HG03108 (cell line): ENCODE data around the gene SCRT2.
"Not testable (repeated sequence)": the region's sequence is repeated elsewhere in the genome, so short reads cannot be mapped to it uniquely, and the experiment has no call there.

ENCODE experiments used
- ATAC-seq: cut with Tn5 transposase; IDR thresholded peaks from one replicate; pipeline ENCODE4 v1.9.1; 2021; ENCODE audit warnings: moderate library complexity; ENCODE audit not compliant: unreplicated experiment

Gene SCRT2

DNA sequence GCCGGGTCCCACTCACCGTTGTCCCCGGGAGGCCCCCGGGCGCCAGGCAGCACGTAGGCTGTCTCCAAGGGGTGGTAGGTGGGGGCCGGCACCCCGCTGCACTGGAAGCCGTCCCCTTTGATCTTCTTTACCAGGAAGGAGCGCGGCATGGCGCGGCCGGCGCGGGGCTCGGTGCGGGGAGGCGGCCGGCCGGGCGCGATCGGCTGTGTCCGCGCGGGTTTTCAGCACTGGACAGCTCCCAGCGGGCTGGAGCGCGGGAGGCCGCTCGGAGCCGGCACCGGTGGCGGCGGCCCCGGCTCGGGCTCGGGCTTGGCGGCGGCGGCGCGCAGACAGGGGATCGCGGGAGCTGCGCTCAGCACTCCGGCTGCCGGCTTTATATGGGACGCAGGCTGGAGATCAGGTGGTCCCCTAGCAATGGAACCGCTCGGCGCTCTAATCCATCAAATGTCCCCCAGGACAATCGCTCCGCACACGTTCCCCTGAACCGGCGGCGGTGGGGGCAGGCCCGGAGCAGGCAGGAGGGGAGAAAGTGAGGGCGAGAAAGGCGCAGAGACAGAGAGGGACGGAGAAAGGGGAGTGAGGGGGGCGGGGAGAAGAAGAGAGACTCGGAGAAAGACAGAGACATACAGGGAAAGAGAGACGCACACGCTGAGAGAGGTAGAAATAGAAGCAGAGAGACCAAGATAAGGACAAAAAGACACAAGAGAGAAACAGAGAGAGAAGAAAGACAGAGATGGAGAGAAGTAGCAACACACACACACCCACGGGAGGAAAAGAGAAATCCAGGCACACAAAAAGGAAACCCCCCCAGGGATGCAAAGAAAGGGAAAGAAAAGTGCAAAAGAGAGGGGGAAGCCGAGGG, at the start of gene SCRT2:
SCRT2 (minus strand) TSS at position 350 of the 862 bp plus-strand sequence; CDS start at position 149, 201 bp downstream.
- no peak for ATAC-seq

DNA sequence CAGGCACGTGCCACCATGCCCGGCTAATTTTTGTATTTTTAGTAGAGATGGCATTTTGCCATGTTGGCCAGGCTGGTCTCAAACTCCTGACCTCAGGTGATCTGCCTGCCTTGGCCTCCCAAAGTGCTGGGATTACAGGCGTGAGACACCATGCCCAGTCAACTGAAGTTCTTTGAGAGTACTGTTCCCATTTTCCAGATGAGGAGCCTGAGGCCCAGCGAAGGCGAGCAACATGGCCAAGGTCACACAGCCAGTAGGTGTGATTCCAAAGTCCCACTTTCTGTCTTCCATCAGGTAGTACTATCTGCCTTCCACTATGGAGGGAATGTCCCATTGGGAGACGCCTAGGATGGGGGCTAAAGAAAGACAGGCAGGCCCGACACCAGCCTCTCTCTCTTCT, 49.2 kb upstream of the SCRT2 start:
- ATAC-seq: not testable (repeated sequence)

DNA sequence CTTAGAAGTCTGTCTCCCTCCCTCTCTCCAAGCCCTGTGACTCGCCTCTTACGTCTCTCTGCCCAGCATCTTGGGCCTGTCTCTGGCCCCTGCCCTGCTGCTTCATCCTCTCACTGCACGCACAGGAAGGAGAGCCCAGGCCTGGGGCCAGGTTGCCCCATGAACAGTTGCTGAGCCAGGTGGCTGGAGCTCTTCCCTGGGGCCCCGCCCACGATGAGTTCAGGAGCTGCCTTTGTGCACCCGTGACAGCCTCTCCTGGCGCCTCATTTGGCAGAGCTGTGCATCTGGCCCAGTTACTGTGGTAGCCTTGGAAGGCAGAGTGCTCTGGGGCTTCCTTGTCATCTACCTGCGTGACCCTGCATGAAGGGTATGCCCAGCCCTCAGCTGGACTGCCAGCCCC, 48.2 kb upstream of the SCRT2 start:
- no peak for ATAC-seq

DNA sequence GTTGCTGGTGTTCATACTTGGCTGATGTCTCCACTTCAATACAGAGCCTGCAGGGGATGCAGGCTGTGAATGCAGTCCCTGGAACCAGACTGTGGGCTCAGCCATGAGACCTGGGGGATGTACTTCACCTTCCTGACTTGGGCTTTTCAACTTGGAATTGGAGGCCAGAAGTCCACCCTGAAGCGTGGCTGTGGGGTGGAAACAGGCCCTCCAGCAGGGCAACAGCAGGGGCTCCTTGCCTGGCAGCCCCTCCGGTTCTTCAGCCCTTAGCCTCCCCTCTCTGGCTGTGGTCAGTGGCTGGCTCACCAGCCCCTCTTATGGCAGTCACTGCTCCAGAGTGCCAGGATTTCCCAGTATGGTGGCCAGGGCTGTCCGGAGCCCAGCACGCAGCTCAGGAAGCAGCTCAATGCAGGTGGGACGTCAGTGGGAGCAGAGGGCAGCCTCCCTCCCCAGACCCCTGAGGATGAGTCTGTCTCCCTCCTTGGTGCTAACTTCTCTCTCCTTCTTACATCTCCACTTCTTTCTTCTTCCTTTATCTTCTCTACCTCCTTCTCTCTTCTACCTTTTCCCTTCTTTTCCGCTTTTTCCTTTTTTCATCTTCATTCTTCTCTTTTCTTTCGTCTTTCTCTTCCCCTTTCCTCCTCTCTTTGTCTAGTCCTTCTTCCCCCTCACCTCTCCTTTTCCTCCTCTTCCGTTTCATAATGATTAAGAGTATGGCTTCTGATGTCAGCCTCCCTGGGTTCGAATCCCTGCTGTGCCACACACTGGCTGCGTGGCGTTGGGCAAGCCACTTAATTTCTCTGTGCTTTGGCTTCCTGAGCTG, 47.4 kb upstream of the SCRT2 start:
- ATAC-seq: no peak

DNA sequence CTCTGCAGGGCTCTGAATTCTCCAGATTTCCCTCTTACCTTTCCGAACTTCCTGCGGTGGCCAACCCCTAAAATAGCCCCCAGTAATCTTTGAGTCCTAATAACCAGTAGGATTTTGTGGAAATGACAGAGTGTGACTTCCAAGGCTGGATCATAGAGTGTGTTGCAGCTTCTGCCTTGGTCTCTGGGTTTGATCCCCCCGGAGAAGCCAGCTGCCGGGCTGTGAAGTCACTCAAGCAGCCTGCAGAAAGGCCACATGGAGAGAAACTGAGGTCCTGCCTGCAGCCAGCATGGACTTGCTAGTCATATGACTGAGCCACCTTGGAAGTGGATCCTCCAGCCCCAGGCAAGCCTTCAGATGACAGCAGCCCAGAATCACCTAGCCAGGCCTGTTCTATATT, 46.3 kb upstream of the SCRT2 start:
- ATAC-seq: no peak

DNA sequence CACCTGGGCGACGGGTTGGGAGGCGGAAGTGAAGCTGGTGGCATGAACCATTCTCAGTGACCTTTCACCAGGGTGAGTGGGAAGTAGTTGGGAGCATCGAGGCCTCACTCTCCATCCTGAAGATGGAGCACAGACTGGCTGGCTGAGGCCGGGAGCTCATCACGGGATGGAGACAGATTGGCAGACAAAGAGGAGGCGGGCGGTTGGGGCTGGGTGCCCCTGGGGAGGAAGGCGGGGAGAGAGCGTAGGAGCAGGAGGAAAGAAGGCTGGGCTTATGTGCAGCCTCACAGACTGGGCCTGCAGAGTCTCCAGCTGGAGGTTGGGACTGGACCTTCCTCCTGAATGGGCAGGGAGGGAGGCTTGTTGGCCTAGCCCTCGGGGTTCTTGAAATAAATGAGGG, 44.2 kb upstream of the SCRT2 start:
- ATAC-seq: no peak

DNA sequence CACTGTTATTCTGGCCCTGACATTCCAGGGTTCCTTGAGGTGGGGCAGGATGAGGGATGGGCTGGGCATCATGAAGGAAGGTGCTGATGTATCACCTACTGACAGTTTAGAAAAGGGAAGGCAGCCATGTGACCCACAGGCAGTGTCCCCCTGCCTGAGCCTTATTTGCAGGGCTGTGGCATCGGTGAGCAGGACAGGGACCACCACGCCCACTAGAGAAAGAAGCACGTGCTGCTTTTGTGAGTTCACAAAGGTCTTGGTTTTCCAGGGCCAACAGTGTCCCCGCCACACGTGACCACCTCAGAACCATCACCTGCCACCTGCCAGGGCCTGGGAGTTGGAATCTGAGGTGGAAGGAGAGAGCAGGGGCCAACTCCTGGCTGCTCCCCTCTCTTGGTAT, 43.5 kb upstream of the SCRT2 start:
- ATAC-seq: no peak

DNA sequence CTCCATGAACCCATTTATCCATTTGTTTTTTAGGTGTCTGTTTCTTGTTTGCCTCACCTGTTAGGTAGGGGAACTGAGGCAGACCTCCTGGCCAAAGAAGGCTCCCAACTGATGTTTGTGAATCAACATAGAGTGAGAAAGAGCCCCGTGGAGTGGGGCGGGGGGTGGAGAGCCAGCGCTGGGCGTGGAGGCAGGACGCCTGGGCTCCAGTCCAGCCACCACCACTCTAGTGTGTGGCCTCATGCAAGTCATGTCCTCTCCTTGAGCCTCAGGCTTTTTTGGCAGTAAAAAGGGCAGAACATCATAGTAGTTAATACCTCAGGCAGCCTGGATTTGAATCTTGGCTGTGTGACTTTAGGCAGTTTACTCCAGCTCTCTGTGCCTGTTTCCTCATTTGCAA, 42.2 kb upstream of the SCRT2 start:
- no peak for ATAC-seq

DNA sequence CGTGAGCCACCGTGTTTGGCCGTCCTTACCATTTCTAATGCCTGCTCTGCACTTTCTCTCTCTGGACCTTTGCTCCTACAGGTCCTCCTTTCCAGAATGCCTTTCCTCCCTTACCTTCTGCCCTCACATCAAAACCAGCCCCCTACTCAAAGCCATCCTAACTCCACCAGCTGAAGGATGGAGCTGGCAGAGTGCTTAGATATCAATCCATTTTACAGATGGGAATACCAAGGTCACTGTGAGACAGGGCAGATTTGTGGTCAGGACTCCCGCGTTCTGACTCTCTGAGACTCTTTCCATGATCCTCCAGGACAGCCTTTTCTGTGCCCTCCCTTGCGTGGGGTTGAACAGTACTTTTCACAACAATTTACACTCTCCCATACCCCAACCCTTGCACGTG, 41.7 kb upstream of the SCRT2 start:
- ATAC-seq: no peak

DNA sequence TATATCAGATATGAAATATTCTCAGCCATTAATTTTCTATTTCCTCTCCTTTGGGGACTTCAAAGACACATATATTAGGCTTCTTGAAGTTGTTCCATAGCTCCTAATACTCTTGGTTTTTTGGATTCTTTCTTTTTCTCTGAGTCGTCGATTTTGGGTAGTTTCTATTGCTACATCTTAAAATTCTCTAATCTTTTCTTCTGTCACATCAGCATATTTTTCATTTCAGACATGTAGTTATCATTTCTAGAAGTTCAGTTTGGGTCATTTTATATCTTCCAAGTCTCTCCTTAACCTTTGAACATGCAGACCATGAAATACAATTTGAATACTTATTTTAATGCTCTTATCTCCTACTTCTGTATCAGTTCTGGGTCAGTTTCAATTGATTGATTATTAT, 38.9 kb upstream of the SCRT2 start:
- ATAC-seq: no peak

DNA sequence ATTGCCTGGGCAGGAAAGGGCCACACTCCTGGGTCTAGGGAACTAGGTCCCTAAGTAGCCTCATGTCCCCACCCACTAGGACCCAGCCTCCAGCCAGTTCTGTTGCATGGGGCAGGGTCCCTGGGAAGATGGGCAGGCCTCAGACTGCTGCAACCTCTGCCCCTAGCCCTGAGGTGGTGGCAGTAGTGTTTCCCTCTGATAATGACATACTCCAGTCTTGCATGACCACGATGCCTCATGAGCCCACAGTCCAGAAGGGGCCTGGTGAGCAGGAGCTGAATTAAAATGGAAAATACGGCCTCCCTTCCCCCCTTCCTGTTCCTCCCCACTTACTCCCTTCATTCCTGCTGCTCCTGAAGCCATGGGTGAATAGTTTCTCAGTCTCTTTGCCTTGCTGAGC, 36.0 kb upstream of the SCRT2 start:
- no peak for ATAC-seq

DNA sequence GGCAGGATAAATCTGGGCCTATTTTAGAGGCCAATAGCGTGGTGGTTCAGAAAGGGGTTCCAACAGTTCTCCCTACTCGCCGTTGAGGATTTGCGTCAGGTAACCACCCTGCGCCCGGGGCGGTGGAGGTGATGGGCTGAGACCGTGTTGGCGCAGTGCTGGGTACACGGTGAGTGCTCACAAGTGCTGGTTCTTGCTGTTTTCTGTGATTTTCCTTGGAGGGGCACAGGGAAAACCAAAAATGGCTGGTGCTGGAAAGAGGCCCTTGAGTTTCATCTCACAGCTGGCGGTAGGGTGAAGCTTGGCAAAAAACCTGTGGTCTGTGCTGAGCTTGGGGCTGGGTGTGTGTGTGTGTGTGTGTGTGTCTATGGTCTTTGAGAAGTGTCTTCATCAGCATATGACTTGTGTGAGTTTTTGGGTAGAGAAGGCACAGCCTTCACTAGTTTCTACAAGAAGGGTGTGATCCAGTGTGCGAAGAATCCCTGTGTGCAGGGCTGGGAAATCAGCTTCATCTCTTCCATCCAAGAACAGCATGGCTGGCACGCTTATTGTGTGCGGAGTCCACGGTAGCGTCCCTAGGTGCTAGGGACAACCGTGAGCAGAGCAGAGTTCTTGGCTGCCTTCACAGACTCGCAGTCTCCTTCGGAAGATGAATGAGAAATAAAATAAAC, 35.3 kb upstream of the SCRT2 start:
- ATAC-seq: no peak

DNA sequence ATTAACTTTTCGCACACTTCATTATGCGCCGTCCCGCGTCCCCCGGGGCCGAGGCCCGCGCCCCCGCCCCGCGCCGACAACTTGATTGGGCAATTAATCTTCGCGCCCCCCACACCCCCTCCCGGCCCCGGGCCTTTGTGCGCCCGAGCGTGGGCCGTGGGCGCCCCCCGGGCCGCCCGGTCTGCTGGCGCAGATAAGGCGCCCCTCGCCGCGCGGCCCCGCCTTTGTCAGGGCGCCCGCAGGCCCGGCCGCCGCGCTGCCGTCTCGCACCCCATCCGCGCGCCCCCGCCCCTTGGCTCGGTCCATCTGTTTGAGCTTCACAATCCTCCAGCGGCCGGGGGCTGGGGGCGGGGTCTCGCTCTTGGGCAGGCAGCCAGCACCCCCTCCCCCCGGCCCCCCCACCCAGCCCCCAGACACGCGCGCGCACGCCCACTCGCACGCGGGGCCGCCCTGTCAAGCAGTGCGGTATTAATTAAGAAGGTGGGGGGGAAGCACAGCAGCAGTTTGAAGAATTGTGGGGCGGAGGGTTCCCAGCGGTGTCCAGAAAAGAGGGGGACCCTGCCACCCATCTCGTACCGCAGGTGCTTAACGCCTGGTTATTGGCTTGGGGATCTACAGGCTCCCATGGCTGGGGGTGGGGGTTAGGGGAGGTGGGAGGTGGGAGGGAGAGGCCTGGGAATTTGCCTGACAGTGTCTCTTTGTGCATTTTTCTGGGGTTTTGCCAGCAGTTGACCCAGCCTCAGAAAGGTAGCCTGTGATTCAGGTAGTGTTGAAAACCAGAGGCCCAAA, 34.6 kb upstream of the SCRT2 start:
- no peak for ATAC-seq

DNA sequence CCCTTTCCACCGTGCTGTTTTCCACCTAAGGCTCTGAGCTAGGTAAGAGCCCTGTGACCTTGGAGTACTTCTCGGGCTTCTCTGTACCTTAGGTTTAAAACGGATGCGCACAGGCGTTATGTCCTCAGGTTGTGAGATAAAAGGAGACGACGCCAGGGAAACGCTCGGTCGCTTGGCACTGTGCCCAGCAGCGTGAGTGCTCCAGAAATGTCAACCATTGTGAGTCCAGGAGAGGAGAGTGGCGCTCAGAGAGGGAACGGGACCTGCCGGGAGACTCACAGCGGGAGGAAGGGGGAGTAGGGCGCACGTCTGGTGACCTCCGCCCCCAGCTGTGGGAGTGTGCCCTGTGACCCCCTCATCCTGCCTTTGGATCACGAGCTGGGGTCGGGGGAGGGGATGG, 33.8 kb upstream of the SCRT2 start:
- ATAC-seq: no peak

DNA sequence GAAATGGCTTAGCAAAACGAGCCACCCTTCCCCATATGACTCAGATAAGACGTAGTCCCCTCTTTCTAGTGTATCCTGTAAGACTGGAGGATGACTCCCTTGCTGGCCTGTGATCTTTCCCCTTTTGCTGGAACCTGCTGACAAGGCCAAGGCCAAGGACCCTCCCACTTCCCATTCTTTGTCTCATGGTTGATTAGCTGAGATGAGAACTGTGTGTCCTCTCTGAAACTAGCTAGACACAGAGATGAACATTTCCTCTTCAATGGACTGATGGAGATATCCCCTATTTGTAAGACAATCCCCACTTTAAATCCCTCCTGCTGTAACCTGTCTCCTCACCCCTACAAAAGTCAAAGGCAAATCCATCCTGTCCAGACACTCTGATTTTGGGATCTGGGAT, 33.4 kb upstream of the SCRT2 start:
- ATAC-seq: no peak

DNA sequence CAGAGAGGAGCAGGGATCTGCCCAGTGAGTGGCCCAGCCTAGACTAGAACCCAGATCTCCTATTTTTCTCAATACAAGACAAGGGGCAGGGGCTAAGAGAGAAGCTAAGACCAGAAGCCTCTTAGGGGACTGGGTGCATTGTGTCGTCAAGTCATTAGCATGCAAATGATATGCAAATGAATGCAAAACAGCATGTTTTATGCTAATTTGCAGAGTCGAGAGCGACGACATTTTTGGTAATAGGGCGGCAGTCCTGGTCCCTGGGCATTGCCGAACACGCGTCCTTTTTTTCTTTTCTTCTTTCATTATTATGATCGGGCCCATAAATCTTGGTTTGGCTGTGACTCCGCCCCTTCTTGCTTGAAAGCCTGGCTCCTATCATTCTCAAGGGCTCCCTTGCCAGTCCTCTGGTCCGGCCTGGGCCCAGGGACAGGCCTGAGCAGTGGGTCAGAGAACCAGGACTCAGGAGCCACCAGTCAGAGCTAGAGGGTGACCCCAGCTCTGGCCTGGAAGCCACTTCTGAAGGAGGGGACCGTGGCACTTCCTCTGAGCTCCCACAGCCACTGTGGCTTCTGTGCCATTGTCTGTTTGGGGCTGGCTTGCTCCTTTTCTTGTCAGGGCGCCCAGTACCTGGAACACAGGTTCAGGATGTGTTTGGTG, 32.0 kb upstream of the SCRT2 start:
- ATAC-seq: no peak

DNA sequence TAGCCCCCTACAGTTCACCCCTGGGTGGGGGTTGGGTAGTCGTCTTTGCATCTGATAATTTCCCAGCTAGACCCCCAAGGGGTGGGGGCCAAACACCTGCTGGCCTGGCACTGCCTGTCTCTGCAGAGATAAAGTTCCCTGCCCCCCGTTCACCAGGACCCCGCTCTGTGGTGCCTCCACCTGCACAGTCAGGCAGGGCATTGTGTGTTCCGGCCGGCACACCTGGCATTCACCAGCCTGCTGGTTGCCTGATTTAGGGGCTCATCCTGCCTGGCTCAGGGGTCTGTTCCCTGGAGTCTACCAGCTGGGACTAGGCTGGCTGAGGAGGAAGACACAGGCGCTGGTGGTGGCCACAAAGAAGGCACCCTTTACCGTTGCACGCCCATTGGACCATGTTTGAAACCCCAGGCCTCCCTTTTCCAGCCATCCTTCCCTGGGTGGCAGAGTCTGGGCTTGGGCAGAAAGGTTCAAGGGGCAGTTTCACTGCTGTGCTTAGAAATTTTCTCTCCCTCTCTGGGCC, 30.8 kb upstream of the SCRT2 start:
- no peak for ATAC-seq

DNA sequence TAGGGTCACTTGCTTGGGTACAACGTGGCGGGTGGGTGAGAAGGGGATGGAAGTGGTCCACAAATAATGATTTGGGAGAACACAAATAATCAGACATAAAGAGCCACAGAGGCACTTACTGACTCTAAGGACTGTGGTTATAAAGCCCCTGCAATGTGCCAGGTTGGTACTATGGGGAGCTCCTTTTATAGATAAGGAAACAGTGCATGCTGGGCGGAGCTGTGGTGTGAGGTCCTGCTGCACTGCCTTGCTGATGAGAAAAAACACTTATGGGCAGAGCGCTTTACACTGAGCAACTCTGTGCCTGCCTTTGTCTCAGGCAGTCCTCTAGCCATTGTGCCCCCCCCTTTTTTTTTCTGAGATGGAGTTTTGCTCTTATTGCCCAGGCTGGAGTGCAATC, 29.1 kb upstream of the SCRT2 start:
- no peak for ATAC-seq

DNA sequence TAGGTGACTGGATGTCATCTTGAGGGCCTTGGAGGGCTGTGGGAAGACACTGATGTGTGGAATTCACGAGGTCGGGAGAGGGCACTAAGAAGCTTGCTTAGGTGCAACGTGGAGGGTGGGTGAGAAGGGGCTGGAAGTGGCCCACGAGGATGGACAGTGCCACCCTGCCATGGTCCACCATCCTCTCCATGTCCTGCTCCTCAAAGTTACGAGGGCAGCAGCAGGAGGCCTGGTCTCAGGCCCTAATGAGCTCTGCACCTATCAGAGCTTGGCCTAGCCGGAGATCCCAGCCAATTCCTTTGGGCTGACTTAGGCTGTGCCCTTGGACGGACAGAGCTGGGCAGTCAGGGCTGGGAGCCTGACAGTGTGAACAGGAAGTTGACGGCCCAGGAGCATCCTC, 27.8 kb upstream of the SCRT2 start:
- no peak for ATAC-seq

DNA sequence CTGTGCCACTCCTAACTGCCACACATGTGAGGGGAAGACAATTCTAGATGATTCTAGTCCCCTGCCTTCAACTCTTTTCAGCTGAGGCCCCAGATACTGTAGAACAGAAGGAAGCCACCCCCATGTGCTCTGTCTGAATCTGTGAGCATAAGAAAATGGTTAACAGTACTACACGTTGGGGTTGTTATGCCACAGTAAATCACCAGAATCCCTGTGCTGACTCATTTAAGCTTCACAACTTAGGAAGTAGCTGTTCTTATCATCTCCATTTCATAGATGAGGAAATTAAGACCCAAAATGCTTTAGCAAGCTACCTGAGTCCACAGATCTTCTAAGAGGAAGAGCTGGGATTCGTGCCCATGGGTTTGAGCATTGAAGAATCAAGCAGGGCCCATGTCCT, 27.4 kb upstream of the SCRT2 start:
- ATAC-seq: no peak
